Thyroid gland (tissue), 4 donors: ENCODE data around the gene VPREB1.

ENCODE experiments used
- CTCF ChIP-seq, 6 experiments: fragments of 200-600 bp in 3 of 6; fragments of 450-650 bp in 3 of 6; sonication (generic) in 3 of 6; IDR thresholded peaks; one replicate each; pipeline ENCODE4 v1.5.1; 2016 to 2019; ENCODE audit warnings: antibody characterized with exemption in 6 of 6, mild to moderate bottlenecking in 2 of 6, inconsistent platforms in 1 of 6, moderate library complexity in 1 of 6
- POLR2A ChIP-seq, 2 donors: fragments of 450-650 bp; IDR thresholded peaks; one replicate each; pipeline ENCODE4 v1.6.1; 2017; ENCODE audit warnings: antibody characterized with exemption in 2 of 2, mild to moderate bottlenecking in 2 of 2, moderate library complexity in 1 of 2

GRCh38 chr22:22215659-22216449 lies 28.7 kb upstream of the VPREB1 start:
- TF ChIP-seq CTCF (IDR thresholded peaks at IDR 0.05) (no peak), POLR2A (IDR thresholded peaks at IDR 0.05) (no peak)
